HG03097 (cell line): Measurements from ENCODE around the gene NOL3.
"Not testable (repeated sequence)": the region's sequence is repeated elsewhere in the genome, so short reads cannot be mapped to it uniquely, and the experiment has no call there.

Experiments
- ATAC-seq: cut with Tn5 transposase; IDR thresholded peaks from one replicate; pipeline ENCODE4 v1.9.1; 2021; ENCODE audit not compliant: unreplicated experiment, low FRiP score

Gene NOL3

GRCh38 chr16:67170168-67170948 is at the start of gene NOL3:
TSS of gene NOL3 (plus strand) at chr16:67170538.
- no peak for ATAC-seq

- ATAC-seq: not testable (repeated sequence)
These were observed 47.5 kb upstream of the NOL3 start for GRCh38 chr16:67122799-67123198.

DNA sequence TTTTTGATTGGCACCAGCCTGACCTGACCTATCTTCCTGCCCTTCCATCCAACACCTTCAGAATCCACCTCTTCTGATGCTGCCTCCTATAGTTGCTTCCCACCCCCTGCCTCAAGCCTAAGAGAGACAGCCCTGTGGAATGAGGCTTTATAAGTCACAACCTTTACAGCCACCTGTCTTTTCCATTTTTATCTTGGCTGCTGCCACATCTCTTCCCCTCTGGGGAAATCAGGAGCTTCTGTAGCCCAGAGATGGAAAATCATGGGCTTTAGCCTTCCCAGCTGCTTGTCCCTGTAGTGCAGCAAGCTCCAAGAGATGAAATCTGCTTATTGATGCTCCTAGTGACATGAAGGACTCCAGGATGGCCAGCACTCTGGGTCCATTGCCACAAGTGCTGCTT is 41.9 kb upstream of the NOL3 start:
- no peak for ATAC-seq

GRCh38 chr16:67128887-67129286 is 41.5 kb upstream of the NOL3 start:
- ATAC-seq: no peak

- no peak for ATAC-seq
These were observed 40.9 kb upstream of the NOL3 start for GRCh38 chr16:67129422-67129821.

GRCh38 chr16:67137605-67138004 is 32.7 kb upstream of the NOL3 start:
- ATAC-seq: no peak

- no peak for ATAC-seq
These were observed 28.9 kb upstream of the NOL3 start for GRCh38 chr16:67141391-67141790.

GRCh38 chr16:67142342-67142741 is 28.0 kb upstream of the NOL3 start:
- no peak for ATAC-seq

GRCh38 chr16:67144943-67145342 is 25.4 kb upstream of the NOL3 start:
- no peak for ATAC-seq

- no peak for ATAC-seq
These were observed 24.6 kb upstream of the NOL3 start for GRCh38 chr16:67145746-67146145.

- ATAC-seq: no peak
These were observed 23.6 kb upstream of the NOL3 start for GRCh38 chr16:67146523-67147357.

DNA sequence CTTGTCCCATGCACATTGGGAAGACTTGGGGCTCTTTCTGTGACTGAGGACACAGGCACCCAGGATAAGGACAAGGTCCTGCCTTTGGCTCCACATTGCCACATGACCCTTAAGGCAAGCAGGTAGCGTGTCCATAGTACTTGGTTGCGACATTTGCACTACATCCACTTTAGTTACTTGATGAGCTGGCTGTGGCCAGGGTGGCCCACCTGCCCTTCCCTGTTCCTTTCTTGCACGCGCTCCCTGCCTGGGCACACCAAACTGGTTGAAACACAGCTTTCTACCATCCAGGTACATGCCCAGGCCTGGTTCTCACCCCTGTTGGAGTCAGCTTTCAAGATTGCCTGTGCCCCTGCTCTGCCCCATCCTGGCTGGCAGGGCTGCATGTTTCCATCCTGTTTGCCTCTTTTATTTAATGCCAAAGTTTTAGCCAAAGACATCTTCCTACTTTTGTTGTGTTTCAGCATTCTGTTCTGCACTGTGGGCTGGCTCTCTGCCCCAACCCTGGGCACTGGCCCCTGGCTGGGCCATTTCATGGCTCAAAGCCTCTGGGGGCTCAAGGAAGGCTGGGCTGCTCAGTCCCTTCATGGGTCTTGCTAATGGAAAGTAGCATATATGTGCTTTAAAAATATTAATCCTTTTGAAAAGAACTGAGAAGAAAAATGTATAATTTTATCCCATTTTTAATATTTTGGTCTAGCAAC is 22.7 kb upstream of the NOL3 start:
- no peak for ATAC-seq

GRCh38 chr16:67148221-67148620 is 22.1 kb upstream of the NOL3 start:
- ATAC-seq: no peak

- ATAC-seq: no peak
These were observed 21.6 kb upstream of the NOL3 start for GRCh38 chr16:67148656-67149275.

DNA sequence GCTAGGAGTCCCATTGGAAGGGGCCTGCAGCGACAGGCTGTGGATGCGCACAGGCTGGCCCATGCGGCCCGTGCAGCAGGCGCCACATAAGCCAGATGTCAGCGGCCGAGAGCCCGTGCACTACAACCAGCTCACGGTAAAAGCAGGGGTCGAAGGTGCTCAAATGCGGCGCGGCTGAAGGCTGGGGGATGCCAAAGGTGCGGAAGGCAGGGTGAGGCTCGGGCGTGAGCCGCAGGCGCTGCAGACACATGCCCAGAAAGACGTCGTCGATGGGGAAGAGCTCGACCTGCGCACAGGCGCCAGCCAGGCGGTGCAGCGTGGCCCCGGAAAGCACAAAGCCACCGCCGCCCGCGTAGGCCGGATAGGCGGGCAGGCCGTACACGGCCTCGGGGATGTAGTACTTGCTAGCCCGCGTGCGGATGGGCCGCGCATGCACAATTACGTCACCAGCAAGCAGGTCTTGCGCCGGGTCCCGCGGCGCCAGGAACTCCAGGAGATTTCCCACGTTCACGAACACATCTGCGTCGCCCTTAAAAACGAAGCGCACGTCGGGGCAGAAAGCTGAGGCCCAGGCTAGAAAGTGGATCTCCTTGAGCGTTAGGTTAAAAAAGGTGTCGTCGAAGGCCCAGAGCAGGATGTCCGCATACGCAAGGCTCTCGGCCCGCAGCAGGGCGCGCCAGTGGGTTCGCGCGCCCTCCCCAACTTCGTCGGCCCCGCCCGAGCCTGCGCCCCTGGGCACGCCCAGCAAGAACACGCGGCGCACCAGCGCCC is 20.9 kb upstream of the NOL3 start:
- no peak for ATAC-seq

DNA sequence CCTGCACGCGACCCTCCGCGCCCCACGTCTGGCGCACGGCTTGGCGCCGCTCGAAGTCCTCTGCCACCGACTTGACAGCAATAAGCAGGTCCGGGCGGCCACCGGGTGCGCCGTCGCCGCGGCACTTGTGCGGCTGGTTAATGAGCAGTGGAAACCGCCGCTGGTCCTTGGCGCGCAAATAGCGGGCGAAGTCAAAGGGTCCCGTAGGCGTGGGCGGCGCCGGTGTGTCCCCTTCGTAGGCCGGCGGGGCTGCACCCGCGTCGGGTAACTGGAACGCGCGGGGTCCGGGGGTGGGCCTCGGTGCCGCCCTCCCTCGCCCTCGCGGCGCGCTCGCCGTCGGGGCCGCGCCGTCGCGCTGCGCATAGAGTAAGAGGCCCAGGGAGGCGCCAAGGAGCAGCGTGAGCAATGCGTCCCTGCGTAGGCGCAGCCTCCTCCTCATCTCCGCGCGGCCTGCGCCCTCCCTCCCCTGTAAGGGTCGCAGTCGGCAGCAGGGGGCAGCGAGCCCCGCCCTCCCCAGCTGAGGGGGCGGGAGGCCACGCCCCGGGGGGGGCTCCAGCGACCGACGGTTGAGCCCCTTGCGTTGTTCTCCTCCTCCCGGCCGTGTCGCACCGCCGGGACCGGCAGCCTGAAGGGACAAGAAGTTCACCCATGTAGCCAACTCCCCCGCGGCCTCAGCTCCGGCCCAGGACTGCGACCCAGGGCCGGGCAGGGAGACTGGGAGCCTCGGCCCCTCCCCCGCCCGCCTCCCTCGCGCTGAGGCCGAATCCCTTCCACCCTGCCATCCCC is 20.1 kb upstream of the NOL3 start:
- no peak for ATAC-seq

GRCh38 chr16:67150833-67151396 is 19.4 kb upstream of the NOL3 start, which contains the start of gene B3GNT9:
TSS of gene B3GNT9 (minus strand) at chr16:67150998. CDS start at chr16:67150485, 513 bp downstream.
- no peak for ATAC-seq

DNA sequence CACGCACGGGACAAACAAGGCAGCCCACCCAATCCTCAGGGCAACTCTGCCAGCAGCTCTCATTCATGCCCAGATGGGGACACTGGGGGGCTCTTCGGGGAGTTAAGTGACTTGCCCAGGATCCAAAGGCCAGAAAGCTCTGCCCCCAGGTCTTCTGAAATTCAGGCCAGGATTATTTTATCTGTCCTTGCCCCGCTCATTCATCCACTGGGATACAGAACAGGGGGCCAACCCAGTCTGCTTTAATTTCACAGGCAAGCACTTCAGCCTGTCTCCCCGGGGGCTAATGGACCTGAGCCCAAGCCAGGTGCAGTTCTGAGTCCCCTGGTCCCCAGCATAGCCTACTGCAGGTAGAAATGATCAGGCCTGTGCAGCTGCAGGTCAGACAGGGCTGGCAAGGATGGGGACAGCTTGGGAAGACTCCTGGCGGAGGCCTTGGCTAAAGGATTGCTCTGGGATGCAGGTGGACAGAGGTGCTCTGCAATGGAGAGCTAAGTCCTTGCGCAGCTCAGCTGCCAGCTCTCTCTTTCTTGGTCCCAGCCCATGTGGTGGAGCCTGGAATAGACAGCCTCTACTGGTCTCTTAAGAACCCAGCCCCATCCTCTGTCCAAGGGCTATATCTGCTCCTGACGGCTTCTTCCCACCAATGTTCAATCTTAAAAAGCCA is 18.8 kb upstream of the NOL3 start:
- ATAC-seq: no peak
